ENCODE measurements around the gene ERG. TPM values are rescaled to one million over a fixed set of nuclear protein-coding genes. Genes with fewer than 3 reads are reported as not detected.

ERG gene
- total and polyA plus RNA-seq, 11 donors = 5.9 to 37.9 (median 15.4) TPM

DNA sequence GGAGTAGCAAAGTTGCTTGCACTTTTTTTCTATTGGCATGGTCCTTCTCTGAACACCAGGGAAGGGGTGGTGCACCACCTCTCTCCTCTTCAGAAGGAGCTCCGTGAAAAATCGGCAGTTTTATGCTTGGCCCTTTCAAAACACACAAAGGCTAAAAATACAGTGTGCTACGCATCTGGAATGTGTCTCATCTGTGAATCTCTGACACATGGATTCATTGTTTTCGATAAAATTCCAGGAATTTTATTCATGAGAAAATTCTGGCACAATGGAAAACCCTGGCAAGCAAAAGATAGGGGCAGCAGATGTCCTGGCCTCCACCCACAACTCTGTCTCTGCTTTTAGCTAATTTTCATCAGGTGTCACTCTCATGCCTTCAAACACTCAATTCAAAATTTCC lies 42.9 kb downstream of the ERG start:
- Histone ChIP-seq H3K27ac (no peak overlapping the region), H3K4me1 (peaks cover 0 to 20% (median 6%) of the 10 kb centered on the region in 12 donors), H3K36me3 (no peaks in the 10 kb centered on the region), H3K27me3 (no peaks in the 10 kb centered on the region), H3K4me3 (no peak overlapping the region), H3K9me3 (no peaks in the 10 kb centered on the region)
- no peak for TF ChIP-seq POLR2A (IDR thresholded peaks at IDR 0.05)
- TF ChIP-seq, protein P1, sequence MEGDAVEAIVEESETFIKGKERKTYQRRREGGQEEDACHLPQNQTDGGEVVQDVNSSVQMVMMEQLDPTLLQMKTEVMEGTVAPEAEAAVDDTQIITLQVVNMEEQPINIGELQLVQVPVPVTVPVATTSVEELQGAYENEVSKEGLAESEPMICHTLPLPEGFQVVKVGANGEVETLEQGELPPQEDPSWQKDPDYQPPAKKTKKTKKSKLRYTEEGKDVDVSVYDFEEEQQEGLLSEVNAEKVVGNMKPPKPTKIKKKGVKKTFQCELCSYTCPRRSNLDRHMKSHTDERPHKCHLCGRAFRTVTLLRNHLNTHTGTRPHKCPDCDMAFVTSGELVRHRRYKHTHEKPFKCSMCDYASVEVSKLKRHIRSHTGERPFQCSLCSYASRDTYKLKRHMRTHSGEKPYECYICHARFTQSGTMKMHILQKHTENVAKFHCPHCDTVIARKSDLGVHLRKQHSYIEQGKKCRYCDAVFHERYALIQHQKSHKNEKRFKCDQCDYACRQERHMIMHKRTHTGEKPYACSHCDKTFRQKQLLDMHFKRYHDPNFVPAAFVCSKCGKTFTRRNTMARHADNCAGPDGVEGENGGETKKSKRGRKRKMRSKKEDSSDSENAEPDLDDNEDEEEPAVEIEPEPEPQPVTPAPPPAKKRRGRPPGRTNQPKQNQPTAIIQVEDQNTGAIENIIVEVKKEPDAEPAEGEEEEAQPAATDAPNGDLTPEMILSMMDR (IDR thresholded peaks at IDR 0.05) = no peak
- intact Hi-C loops (cut with DNase I) = no loop called here
- ATAC-seq = no peak
- DNase-seq = no peak
- WGBS, 4 donors = 47 to 64% (median 59%) methylated on average over 4 of the region's 4 CpGs

DNA sequence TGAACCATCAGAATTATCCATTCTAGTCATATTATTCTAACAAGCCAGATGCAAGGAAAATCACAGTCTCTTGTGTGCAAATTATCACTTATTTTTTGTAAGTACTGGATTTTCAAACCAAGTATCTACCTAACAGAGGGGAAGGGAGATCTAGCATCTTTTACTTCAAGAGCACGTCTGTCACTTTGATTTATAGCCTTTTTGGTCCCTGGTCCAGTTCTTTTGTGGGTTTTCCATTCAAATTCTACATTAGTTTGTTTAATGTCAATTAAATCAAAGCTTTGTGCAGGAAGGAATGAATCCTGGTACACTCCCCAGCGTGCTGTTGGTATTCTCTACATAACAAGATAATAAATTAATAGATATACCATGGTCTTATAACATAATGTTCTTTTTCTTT lies 43.6 kb downstream of the ERG start:
- TF ChIP-seq POLR2A (IDR thresholded peaks at IDR 0.05) = no peak
- TF ChIP-seq, protein P1 (IDR thresholded peaks at IDR 0.05) = no peak
- no peaks in the 10 kb centered on the region for H3K27me3 ChIP-seq
- H3K4me1 ChIP-seq = peaks cover 0 to 15% (median 3%) of the 10 kb centered on the region in 12 donors
- ATAC-seq (no peak), DNase-seq (no peak)
- no peaks in the 10 kb centered on the region for H3K36me3 ChIP-seq
- no peak overlapping the region for H3K27ac ChIP-seq
- H3K4me3 ChIP-seq = no peak overlapping the region
- 87 to 92% (median 91%) methylated on average over 2 of the region's 2 CpGs for WGBS, 4 donors
- no peaks in the 10 kb centered on the region for H3K9me3 ChIP-seq
- intact Hi-C loops (cut with DNase I) = no loop called here

DNA sequence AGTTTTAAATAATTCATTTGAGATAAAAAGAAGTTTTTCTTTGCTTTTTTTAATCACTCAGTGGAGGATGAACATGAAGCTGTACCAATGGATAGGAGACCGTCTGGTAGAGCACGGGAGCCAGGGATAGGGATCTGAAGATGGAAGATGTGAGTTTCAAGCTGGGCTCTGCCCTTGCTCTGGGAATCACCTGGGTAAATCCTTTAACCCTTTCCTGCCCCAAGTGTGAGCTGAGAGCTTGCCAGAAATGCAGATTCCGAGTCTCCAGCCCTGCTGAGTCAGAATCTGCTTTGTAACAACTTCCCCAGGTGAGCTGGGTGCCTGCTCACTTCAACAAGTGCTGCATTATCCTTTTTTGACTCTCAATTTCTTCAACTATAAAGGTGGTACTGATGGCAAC lies 44.1 kb downstream of the ERG start:
- WGBS, 4 donors = 35 to 72% (median 46%) methylated on average over 3 of the region's 3 CpGs
- Histone ChIP-seq H3K27ac (no peak overlapping the region), H3K36me3 (no peaks in the 10 kb centered on the region), H3K9me3 (no peaks in the 10 kb centered on the region), H3K4me3 (no peak overlapping the region), H3K27me3 (no peaks in the 10 kb centered on the region), H3K4me1 (peaks cover 0 to 12% (median under 1%) of the 10 kb centered on the region in 12 donors)
- TF ChIP-seq POLR2A (IDR thresholded peaks at IDR 0.05) = no peak
- TF ChIP-seq, protein P1 (IDR thresholded peaks at IDR 0.05) = no peak
- intact Hi-C loops (cut with DNase I) = no loop called here
- DNase-seq (no peak), ATAC-seq (no peak)

DNA sequence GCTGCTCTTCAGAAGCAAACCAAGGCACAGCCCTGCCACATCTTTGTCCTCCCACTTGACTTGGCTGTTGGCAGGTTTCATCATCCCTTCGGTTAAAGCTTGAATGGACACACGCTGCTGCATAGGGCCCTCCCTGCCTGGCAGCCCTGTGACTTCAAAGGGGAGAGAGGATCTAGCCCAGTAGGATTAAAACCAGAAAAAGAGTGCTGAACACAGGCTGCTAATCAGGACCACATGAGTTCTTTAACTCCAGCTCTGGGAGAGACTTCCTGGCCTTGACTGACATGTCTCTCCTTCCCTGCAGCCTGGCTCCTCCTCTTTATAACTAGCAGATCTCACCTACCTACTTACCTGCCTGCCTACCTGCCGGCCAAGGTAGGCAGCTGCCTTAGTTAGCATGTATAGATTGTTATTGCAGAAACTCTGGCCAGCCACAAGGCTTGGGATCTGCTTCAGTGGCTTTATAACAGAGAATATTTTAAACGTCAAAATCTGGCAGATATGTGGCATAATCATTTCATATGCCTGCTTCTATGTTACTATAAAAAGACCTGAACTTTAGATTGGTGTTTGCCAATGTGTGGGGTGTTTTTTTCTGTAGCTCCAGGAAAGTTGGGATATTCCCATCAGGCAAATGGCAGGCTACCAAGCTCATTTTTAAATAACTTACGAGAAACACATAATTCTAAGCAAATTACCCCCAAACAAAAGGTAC lies 49.4 kb downstream of the ERG start:
- intact Hi-C loops (cut with DNase I) = no loop called here
- TF ChIP-seq, protein P1 (IDR thresholded peaks at IDR 0.05) = no peak
- TF ChIP-seq POLR2A (IDR thresholded peaks at IDR 0.05) = no peak
- 32 to 40% (median 35%) methylated on average over 5 of the region's 5 CpGs for WGBS, 4 donors
- peaks cover 0 to 24% (median 15%) of the 10 kb centered on the region in 12 donors for H3K4me1 ChIP-seq
- no peak overlapping the region for H3K27ac ChIP-seq
- DNase-seq (no peak), ATAC-seq (peak in 2 of 4 donors; percentile 57 to 70)
- no peaks in the 10 kb centered on the region for H3K27me3 ChIP-seq
- H3K36me3 ChIP-seq = no peaks in the 10 kb centered on the region
- H3K9me3 ChIP-seq = no peaks in the 10 kb centered on the region
- no peak overlapping the region for H3K4me3 ChIP-seq

All from heart left ventricle (tissue), 16 donors.